GM06990 (cell line): ENCODE results near the gene SCUBE2.

Source experiments
- DNase-seq: peaks from one replicate; pipeline ENCODE4 v3.0.0-alpha.2; 2011; ENCODE audit not compliant: insufficient read length; ENCODE audit errors: extremely low read depth
- H3K27me3 ChIP-seq: replicated peaks from 2 replicates; pipeline ENCODE4 v1.6.0; 2011; ENCODE audit warnings: low read length; ENCODE audit not compliant: control insufficient read depth, insufficient read depth
- H3K36me3 ChIP-seq: 2 replicates; pipeline ENCODE4 v1.5.1; 2011; ENCODE audit warnings: low read length; ENCODE audit not compliant: control insufficient read depth, insufficient read depth
- H3K4me3 ChIP-seq: replicated peaks from 2 replicates; pipeline ENCODE4 v1.5.1; 2011; ENCODE audit warnings: low read depth, mild to moderate bottlenecking, control low read depth, low read length
- CTCF ChIP-seq: IDR thresholded peaks from 2 replicates; pipeline ENCODE4 v1.5.1; 2011; ENCODE audit warnings: low read length, control low read depth, mild to moderate bottlenecking, inconsistent platforms; ENCODE audit not compliant: insufficient read depth, poor library complexity, severe bottlenecking

Gene SCUBE2

GRCh38 chr11:9065607-9066432, 25.6 kb downstream of the SCUBE2 start:
- H3K27me3 ChIP-seq: no peaks in the 10 kb centered on the region
- DNase-seq: no peak
- no peak overlapping the region for H3K4me3 ChIP-seq
- no peak for TF ChIP-seq CTCF
- no peaks in the 10 kb centered on the region for H3K36me3 ChIP-seq

GRCh38 chr11:9061807-9062206, 29.6 kb downstream of the SCUBE2 start:
- DNase-seq: no peak
- Histone ChIP-seq H3K36me3 (no peaks in the 10 kb centered on the region), H3K27me3 (no peaks in the 10 kb centered on the region), H3K4me3 (no peak overlapping the region)
- TF ChIP-seq CTCF: no peak

GRCh38 chr11:9060700-9061111, 30.7 kb downstream of the SCUBE2 start:
- Histone ChIP-seq H3K4me3 (no peak overlapping the region), H3K27me3 (no peaks in the 10 kb centered on the region), H3K36me3 (no peaks in the 10 kb centered on the region)
- peak; percentile 74 for DNase-seq
- peak; percentile 65 for TF ChIP-seq CTCF

- H3K36me3 ChIP-seq: no peaks in the 10 kb centered on the region
- H3K4me3 ChIP-seq: no peak overlapping the region
- no peak for DNase-seq
- no peaks in the 10 kb centered on the region for H3K27me3 ChIP-seq
- no peak for TF ChIP-seq CTCF
Measured at GRCh38 chr11:9059406-9059805, 32.0 kb downstream of the SCUBE2 start.

GRCh38 chr11:9057888-9058287, 33.5 kb downstream of the SCUBE2 start:
- no peak for TF ChIP-seq CTCF
- H3K4me3 ChIP-seq: no peak overlapping the region
- DNase-seq: no peak
- H3K27me3 ChIP-seq: no peaks in the 10 kb centered on the region
- no peaks in the 10 kb centered on the region for H3K36me3 ChIP-seq
